Calu3 (cell line): ENCODE measurements around the gene TICAM1. TPM values are rescaled to one million over a fixed set of nuclear protein-coding genes. Genes with fewer than 3 reads are reported as not detected.
"Not testable (repeated sequence)": the region's sequence is repeated elsewhere in the genome, so short reads cannot be mapped to it uniquely, and the experiment has no call there.

Source experiments
- BruUV-seq: library from RNA; stranded (reverse); fragments of 400-500 nt; replicated peaks from 2 replicates; lab custom pipeline; 2021; lab: Mats Ljungman, UMichigan
- CTCF ChIA-PET: fragments of 300-600 bp; sonication (Branson Sonifier 250); formaldehyde crosslinking; loops from one replicate; lab custom pipeline; 2022; ENCODE audit warnings: antibody characterized with exemption; lab: Charles Lee
- DNase-seq: peaks from one replicate; pipeline ENCODE4 v3.0.0; 2022
- H3K27ac Mint-ChIP-seq: one replicate; pipeline ENCODE4 v1.8.0; 2022; ENCODE audit warnings: mixed read lengths; ENCODE audit not compliant: unreplicated experiment
- H3K27me3 Mint-ChIP-seq: one replicate; pipeline ENCODE4 v1.8.0; 2022; ENCODE audit warnings: mixed read lengths; ENCODE audit not compliant: unreplicated experiment
- H3K36me3 Mint-ChIP-seq: one replicate; pipeline ENCODE4 v1.8.0; 2022; ENCODE audit warnings: mild to moderate bottlenecking, moderate library complexity, mixed read lengths; ENCODE audit not compliant: insufficient read depth, unreplicated experiment
- H3K4me1 Mint-ChIP-seq: one replicate; pipeline ENCODE4 v1.8.0; 2022; ENCODE audit warnings: mild to moderate bottlenecking, low read depth, mixed read lengths; ENCODE audit not compliant: unreplicated experiment
- H3K4me3 Mint-ChIP-seq: one replicate; pipeline ENCODE4 v1.8.0; 2022; ENCODE audit warnings: mild to moderate bottlenecking, low read depth, moderate library complexity, mixed read lengths; ENCODE audit not compliant: unreplicated experiment
- H3K9me3 Mint-ChIP-seq: one replicate; pipeline ENCODE4 v1.8.0; 2022; ENCODE audit warnings: low read depth, mixed read lengths; ENCODE audit not compliant: unreplicated experiment
- intact Hi-C: fragments of 100-400 bp; cut with micrococcal nuclease; formaldehyde crosslinking; loops from one replicate; pipeline ENCODE4 v1.10.0; 2022; ENCODE audit not compliant: unreplicated experiment
- total RNA-seq: library from RNA; stranded (reverse); gene quantifications from 2 replicates; pipeline ENCODE4 v1.2.3, GENCODE V29; 2022
- TF ChIP-seq, protein P1 (sequence below): fragments of 200-600 bp; IDR thresholded peaks from one replicate; pipeline ENCODE4 v1.8.0; 2022; ENCODE audit warnings: antibody characterized with exemption; ENCODE audit not compliant: unreplicated experiment

TICAM1 gene
- total RNA-seq, 1 experiment from 2014 or later, result 13.5 TPM

DNA sequence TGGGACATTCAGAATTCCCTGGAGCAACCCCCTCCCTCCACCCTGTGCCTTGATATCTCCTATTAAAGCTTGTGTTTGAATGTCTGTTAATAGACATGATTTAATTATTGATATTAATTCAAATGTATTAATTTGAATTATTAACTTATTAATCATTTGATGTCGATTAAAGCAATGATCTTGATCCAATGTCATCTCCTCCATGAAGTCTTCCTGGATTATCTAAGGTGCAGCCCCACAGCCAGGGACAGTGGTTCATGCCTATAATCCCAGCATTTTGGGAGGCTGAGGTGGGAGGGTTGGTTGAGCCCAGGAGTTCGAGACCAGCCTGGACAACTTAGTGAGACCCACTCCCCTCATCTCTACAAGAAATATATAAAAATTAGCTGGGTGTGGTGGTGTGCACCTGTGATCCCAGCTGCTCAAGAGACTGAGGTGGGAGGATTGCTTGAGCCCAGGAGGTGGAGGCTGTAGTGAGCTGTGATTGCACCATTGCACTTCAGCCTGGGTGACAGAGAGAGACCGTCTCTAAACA is 30.4 kb downstream of the TICAM1 start:
- BruUV-seq, result no TSS peak
- Mint-ChIP-seq H3K4me3 (no peak overlapping the region), H3K9me3 (no peaks in the 10 kb centered on the region), H3K27me3 (no peaks in the 10 kb centered on the region), H3K36me3 (peaks cover 7% of the 10 kb centered on the region), H3K27ac (no peak overlapping the region), H3K4me1 (no peaks in the 10 kb centered on the region)
- TF ChIP-seq, protein P1, sequence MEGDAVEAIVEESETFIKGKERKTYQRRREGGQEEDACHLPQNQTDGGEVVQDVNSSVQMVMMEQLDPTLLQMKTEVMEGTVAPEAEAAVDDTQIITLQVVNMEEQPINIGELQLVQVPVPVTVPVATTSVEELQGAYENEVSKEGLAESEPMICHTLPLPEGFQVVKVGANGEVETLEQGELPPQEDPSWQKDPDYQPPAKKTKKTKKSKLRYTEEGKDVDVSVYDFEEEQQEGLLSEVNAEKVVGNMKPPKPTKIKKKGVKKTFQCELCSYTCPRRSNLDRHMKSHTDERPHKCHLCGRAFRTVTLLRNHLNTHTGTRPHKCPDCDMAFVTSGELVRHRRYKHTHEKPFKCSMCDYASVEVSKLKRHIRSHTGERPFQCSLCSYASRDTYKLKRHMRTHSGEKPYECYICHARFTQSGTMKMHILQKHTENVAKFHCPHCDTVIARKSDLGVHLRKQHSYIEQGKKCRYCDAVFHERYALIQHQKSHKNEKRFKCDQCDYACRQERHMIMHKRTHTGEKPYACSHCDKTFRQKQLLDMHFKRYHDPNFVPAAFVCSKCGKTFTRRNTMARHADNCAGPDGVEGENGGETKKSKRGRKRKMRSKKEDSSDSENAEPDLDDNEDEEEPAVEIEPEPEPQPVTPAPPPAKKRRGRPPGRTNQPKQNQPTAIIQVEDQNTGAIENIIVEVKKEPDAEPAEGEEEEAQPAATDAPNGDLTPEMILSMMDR, result no peak
- DNase-seq, result no peak
- CTCF ChIA-PET, result interaction anchor here (1.3 kb wide), 1 partner anchor 10 kb away, joined by 9 read pairs; the partner anchor contains the start of gene FEM1A
- intact Hi-C loops, result loop anchor here (10.0 kb wide), 1 partner anchor 54 kb away; no protein-coding TSS in a partner anchor

GRCh38 chr19:4800591-4801081 is 30.9 kb downstream of the TICAM1 start:
- H3K27me3 Mint-ChIP-seq, result no peaks in the 10 kb centered on the region
- peak; percentile 86 for DNase-seq
- intact Hi-C loops, result loop anchor here (10.0 kb wide), 1 partner anchor 54 kb away; no protein-coding TSS in a partner anchor
- TF ChIP-seq, protein P1, result no peak
- CTCF ChIA-PET, result interaction anchor here (1.3 kb wide), 1 partner anchor 9 kb away, joined by 9 read pairs; the partner anchor contains the start of gene FEM1A
- no peak overlapping the region for H3K4me3 Mint-ChIP-seq
- no TSS peak for BruUV-seq
- peaks cover 7% of the 10 kb centered on the region for H3K36me3 Mint-ChIP-seq
- no peak overlapping the region for H3K27ac Mint-ChIP-seq
- H3K9me3 Mint-ChIP-seq, result no peaks in the 10 kb centered on the region
- H3K4me1 Mint-ChIP-seq, result no peaks in the 10 kb centered on the region

DNA sequence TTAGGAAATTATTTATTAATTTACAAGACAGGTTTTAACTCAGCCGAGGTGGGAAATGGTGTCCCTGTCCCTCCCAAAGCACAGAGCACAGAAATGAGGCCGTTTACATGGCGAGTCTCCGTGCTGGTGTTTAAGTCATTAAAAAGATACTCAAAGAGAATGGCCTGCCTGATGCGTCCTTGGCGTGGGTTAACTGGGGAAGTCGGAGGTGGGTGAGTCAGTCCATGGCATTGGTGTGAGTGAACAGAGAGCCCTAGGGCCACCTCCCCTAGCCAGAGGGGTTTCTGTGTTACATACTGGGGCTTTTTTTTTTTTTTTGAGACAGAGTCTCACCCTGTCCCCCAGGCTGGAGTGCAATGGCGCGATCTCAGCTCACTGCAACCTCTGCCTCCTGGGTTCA is 36.1 kb downstream of the TICAM1 start:
- Mint-ChIP-seq H3K27me3 (no peaks in the 10 kb centered on the region), H3K4me1 (no peaks in the 10 kb centered on the region), H3K9me3 (no peaks in the 10 kb centered on the region), H3K27ac (no peak overlapping the region), H3K36me3 (peaks cover 38% of the 10 kb centered on the region), H3K4me3 (no peak overlapping the region)
- CTCF ChIA-PET, result no interaction called here
- BruUV-seq, result no TSS peak
- DNase-seq, result no peak
- TF ChIP-seq, protein P1, result no peak
- intact Hi-C loops, result no loop called here

DNA sequence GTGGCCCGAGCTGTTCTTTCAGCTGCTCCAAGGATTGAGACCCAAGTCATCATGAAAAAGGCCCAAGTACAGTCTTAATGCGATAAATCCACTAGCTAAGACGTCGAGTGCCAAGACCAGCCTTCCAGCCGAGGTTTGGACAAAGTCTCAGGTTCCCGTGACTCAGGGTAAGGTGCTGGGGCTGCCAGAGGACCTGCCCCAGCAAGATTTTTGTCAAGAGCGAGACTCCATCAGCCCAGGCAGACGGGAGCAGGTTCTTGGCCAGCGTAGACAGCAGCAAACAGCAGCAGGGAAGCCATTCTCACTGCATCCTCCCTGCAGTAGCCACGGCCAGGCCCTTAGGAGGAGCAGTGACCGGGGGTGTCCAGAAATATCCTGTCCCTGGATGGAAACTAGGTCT is 36.5 kb downstream of the TICAM1 start:
- intact Hi-C loops, result no loop called here
- BruUV-seq, result no TSS peak
- peaks cover 38% of the 10 kb centered on the region for H3K36me3 Mint-ChIP-seq
- H3K27me3 Mint-ChIP-seq, result no peaks in the 10 kb centered on the region
- CTCF ChIA-PET, result no interaction called here
- no peaks in the 10 kb centered on the region for H3K9me3 Mint-ChIP-seq
- no peaks in the 10 kb centered on the region for H3K4me1 Mint-ChIP-seq
- H3K4me3 Mint-ChIP-seq, result no peak overlapping the region
- H3K27ac Mint-ChIP-seq, result no peak overlapping the region
- TF ChIP-seq, protein P1, result no peak
- no peak for DNase-seq

GRCh38 chr19:4793278-4793677 is 38.2 kb downstream of the TICAM1 start:
- intact Hi-C loops, H3K9me3 Mint-ChIP-seq, BruUV-seq, DNase-seq, H3K4me1 Mint-ChIP-seq, CTCF ChIA-PET, H3K27ac Mint-ChIP-seq, H3K27me3 Mint-ChIP-seq: not testable (repeated sequence)
- Mint-ChIP-seq H3K4me3 (peak overlapping the region; percentile 77), H3K36me3 (peaks cover 38% of the 10 kb centered on the region)

DNA sequence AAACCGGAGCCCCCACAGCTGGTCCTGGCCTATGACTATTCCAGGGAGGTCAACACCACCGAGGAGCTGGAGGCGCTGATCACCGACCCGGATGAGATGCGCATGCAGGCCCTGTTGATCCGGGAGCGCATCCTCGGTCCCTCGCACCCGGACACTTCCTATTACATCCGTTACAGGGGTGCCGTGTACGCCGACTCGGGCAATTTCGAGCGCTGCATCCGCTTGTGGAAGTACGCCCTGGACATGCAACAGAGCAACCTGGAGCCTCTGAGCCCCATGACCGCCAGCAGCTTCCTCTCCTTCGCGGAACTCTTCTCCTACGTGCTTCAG is 38.7 kb downstream of the TICAM1 start:
- H3K4me3 Mint-ChIP-seq, result peak overlapping the region; percentile 77
- intact Hi-C loops, DNase-seq, H3K4me1 Mint-ChIP-seq, H3K27ac Mint-ChIP-seq, CTCF ChIA-PET, BruUV-seq, H3K27me3 Mint-ChIP-seq, H3K9me3 Mint-ChIP-seq: not testable (repeated sequence)
- peaks cover 38% of the 10 kb centered on the region for H3K36me3 Mint-ChIP-seq
